Femur (tissue), 1 donor: ENCODE measurements around the gene ELOVL6.
A peak's percentile ranks its signal among the peaks of the same experiment; 100 is the strongest.
"Not testable (repeated sequence)": the region's sequence is repeated elsewhere in the genome, so short reads cannot be mapped to it uniquely, and the experiment has no call there.

ENCODE experiments used
- DNase-seq: peaks from one replicate; pipeline ENCODE4 v3.0.0-alpha.2; 2017

Gene ELOVL6, protein sequence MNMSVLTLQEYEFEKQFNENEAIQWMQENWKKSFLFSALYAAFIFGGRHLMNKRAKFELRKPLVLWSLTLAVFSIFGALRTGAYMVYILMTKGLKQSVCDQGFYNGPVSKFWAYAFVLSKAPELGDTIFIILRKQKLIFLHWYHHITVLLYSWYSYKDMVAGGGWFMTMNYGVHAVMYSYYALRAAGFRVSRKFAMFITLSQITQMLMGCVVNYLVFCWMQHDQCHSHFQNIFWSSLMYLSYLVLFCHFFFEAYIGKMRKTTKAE

DNA sequence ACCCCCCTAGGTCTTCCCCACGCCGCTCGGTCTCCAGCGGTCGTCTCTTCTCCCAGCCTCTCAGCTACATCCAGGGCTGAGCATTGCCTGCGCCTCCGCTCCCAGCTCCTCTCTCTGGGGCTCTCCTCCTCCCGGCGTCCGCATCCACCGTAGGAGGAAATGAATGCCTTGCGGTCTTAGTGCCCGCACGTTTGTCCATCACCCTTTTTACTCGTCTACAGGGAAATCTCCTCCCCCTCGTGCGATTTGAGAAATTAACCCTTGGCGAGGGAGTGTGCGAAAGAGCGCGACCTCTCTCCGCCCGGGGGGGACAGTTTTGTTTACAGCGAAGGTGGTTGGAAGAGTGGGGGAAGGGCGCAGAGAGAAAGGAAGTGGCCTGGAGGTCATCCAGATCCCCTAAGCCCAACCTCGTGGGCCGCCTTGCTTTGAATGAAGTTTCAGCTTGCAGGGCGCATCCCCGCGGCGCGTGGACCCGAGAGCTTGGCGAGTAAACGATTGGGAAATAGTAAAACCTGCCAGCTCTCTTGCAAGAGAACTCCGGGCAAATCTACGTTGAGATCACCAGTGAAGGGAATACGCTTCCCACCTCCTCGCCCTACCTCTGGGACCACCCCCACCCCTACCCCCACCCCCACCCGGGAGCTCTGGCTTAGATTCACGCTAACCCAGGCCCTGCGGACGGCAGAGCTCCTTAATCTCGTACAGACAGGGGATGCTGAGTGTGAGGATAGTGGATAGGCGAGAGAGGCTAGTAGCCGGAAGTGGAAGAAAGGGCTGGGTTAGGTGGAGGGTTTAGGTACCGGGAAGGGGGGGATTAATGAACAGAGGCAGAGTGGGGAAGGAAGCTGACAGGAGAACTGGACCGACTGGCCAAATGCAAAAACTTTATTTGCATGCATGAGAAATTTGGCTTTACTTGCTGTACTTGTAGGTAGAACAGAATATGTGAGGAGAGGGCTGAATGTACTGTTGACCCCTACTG, at the start of gene ELOVL6:
ELOVL6 (minus strand) TSS at position 181 of the 982 bp plus-strand sequence. CDS start 280 bp downstream, outside the sequence.
- DNase-seq: peak; percentile 73

DNA sequence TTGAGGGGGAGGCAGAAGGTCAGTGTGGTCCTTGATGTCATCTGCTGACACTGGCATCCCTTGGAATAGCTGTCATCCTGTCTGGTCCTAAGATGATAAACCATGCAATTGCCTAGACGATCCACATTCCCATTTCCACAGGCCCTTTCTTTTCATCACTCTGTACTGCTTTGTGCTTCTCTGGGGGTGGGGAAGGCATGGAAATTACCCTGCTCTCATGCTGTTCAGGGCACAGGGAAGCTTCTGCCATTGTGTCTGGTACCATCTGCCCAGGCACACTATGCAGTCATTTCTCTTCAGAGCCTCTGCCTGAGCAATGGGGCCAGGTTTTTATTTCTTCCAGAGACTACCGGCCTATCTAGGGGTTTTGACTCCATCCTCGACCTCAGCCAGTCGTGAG, 49.7 kb upstream of the ELOVL6 start:
- DNase-seq: no peak

DNA sequence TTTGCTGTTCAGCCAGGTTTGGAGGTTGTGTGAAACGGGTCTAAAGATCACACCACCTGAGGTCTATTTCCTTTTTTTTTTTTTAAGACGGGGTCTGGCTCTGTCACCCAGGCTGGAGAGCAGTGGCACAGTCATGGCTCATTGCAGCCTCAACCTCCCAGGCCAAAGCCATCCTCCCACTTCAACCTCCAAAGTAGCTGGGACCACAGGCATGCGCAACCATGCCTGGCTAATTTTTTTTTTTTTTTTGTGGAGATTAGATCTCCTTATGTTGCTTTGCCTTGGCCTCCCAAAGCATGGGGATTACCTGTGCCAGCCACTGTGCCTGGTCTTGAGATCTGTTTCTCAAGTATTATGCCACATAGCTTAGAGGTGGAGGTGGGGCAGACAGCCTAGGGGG, 49.2 kb upstream of the ELOVL6 start:
- no peak for DNase-seq

- DNase-seq: no peak
Measured at GRCh38 chr4:110245577-110245976, 47.2 kb upstream of the ELOVL6 start.

DNA sequence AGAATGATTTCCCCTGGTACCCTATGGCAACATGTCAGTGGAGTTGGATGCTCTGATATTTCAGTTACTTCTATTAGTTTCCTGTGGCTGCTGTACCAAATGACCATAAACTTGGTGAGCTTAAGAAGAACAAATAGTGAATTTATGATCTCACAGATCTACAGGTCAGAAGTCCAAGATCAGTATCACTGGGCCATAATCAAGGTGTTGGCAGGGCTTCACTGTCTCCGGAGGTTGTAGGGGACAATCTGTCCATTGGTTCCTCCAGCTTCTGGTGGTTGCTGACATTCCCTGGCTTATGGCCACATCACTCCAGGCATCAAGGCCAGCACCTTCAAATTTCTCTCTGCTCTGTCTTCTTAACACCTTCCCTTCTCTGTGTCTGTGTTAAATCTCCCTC, 37.9 kb upstream of the ELOVL6 start:
- no peak for DNase-seq

GRCh38 chr4:110233581-110233980, 35.2 kb upstream of the ELOVL6 start:
- DNase-seq: not testable (repeated sequence)

DNA sequence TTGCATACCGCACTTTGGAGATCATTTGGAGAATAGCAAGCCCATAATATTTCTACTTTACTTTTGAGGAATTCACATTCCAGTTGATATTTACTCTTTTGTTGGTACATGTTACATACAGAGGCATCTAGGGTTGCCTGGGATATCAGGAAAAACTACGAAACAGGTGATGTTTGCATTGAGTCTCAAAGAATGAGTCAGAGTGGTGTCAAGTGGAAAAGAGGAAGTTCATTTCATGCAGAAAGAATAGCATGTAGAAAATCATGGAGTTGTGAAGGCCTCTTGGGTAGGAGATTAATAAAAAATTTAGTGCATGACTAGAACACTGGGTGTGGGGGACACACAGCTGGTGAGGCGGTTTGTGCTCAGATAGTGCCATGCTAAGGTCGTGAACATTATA, 33.5 kb upstream of the ELOVL6 start:
- no peak for DNase-seq

GRCh38 chr4:110229266-110229665, 30.9 kb upstream of the ELOVL6 start:
- no peak for DNase-seq

DNA sequence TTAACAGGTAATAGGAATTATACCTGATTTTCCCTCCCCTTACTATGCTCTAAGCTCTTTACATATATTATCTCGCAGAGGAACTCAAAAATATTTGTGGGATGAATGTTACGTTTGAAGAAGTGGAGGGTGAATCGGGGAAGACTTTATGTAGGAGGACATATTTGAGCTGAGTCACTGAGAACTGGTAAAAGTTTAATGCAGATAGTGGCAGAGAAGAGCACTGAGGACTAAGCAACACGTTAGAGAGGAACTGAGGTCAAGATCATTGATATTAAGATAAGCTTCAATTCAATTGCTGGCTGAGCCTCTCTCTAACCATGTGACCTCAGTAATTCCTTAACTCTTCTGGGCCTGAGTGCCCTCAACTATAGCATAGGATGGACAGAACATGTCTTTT, 26.4 kb upstream of the ELOVL6 start:
- no peak for DNase-seq

GRCh38 chr4:110224142-110224541, 25.7 kb upstream of the ELOVL6 start:
- DNase-seq: no peak

- not testable (repeated sequence) for DNase-seq
Measured at GRCh38 chr4:110218935-110219334, 20.5 kb upstream of the ELOVL6 start.

DNA sequence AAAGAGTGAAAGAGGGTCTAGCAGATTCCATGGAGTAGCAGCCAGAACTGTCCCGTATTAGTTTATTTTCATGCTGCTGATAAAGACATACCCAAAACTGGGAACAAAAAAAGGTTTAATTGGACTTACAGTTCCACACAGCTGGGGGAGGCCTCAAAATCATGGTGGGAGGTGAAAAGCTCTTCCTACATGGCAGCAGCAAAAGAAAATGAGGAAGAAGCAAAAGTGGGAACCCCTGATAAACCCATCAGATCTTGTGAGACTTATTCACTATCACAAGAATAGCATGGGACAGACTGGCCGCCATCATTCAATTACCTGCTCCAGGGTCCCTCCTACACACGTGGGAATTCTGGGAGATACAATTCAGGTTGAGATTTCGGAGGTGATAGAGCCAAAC, 18.8 kb upstream of the ELOVL6 start:
- DNase-seq: not testable (repeated sequence)

GRCh38 chr4:110216129-110216528, 17.7 kb upstream of the ELOVL6 start:
- DNase-seq: no peak

- DNase-seq: no peak
Measured at GRCh38 chr4:110211770-110212061, 13.3 kb upstream of the ELOVL6 start.

- no peak for DNase-seq
Measured at GRCh38 chr4:110211007-110211769, 12.8 kb upstream of the ELOVL6 start.

GRCh38 chr4:110208419-110208818, 10.0 kb upstream of the ELOVL6 start:
- DNase-seq: no peak

- DNase-seq: no peak
Measured at GRCh38 chr4:110207233-110207632, 8.8 kb upstream of the ELOVL6 start.

- no peak for DNase-seq
Measured at GRCh38 chr4:110202024-110202423, 3.6 kb upstream of the ELOVL6 start.

DNA sequence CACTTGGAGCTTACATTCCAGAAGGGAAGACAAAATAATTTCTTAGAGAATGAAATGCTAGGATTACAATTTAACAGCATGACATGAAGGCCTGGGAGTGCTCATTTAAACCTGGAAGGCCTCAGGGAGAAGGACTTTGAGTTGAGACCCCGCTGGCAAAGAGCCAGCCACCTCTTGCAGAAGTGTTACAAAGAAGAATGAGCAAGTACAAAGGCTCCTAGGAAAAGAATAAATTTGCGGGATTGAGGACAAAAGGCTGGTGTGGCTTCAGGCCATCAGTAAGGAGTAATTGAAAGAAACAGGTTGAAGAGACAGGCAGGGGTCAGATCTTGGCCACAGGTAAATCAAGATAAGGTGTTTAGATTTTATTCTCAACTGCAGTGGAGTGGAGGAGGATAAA, 3.1 kb upstream of the ELOVL6 start:
- no peak for DNase-seq

DNA sequence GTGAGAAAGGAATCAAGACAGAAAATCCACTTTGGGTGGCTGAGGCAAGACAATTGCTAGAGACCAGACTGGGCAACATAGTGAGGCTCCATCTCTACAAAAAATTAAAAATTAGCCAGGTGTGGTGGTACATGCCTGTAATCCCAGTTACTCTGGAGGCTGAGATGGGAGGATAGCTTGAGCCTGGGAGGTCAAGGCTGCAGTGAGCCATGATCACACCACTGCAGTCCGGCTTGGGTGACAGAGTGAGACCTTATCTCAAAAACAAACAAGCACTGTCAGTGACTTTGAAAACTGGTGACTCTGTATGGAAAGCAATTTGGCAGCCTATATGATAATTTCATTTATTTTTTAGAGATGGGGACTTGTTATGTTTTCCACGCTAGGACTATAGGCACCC, 2.3 kb upstream of the ELOVL6 start:
- DNase-seq: no peak

GRCh38 chr4:110198049-110198434, 373 bp downstream of the ELOVL6 start:
- DNase-seq: peak; percentile 39

DNA sequence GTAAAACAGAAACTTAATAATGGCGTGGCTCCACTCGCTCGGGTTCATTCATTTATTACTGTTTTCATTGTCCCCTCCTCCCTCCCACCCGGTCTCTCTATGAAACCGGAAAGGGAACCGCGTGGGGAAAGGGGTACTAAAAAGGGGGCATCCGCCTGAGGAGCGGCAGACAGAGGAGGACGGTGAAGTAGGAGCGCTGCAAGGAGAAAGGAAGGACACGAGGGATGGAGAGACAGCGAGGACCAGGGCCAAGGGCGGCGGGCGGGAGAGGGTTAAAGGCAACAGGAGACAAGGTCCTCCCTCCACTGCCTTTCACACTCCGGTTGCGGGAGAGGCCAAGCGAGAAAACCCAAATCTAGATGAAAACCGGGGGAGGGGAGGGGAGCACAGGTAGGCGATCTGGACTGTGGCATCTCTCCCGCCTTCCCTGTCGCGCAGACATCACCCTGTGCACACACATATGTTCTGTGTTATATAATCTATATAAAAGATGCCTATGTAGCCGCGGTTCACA, 829 bp downstream of the ELOVL6 start:
- DNase-seq: peak; percentile 77

- DNase-seq: peak; percentile 78
Measured at GRCh38 chr4:110196871-110197528, 1.4 kb downstream of the ELOVL6 start.
